ENCODE data around the gene CCNL2. TPM values are rescaled to one million over a fixed set of nuclear protein-coding genes. Genes with fewer than 3 reads are reported as not detected.

CCNL2 gene
- total RNA-seq, 1 experiment from 2014 or later = 173 TPM

GRCh38 chr1:1346501-1346890, 52.6 kb downstream of the CCNL2 start:
- H2BK15ac ChIP-seq (ENCODE audit: low read depth, low read length) = no peak overlapping the region
- no peak overlapping the region for H3K18ac ChIP-seq (ENCODE audit: insufficient read length, low read depth, low read length)
- no peak for DNase-seq
- peaks cover 9% of the 10 kb centered on the region for H3K23me2 ChIP-seq (ENCODE audit: insufficient read length, low read depth, low read length, poor library complexity, severe bottlenecking)
- no peak overlapping the region for H2BK120ac ChIP-seq (ENCODE audit: low read depth, low read length, poor library complexity, severe bottlenecking)
- no peak overlapping the region for H2AK5ac ChIP-seq (ENCODE audit: insufficient read length, low read length)
- Mint-ChIP-seq H3K4me1 (peaks cover 6 to 17% of the 10 kb centered on the region in 2 experiments), H3K27me3 (ENCODE audit: low read depth) (no peaks in the 10 kb centered on the region), H3K4me3 (no peak overlapping the region; a peak in 1 of 5 replicates), H3K36me3 (ENCODE audit: insufficient read depth in 1 of 3, low read depth in 3 of 3) (peaks cover 6 to 8% (median 7%) of the 10 kb centered on the region in 3 experiments; a peak in 6 of 7 replicates), H3K27ac (no peak overlapping the region), H3K9me3 (no peaks in the 10 kb centered on the region)
- no peak overlapping the region for H3K14ac ChIP-seq (ENCODE audit: insufficient read depth, low read length)
- no peak overlapping the region for H3K9ac ChIP-seq (ENCODE audit: extremely low read depth, insufficient read length, low read length)
- no peak overlapping the region for H3K23ac ChIP-seq (ENCODE audit: insufficient read length, low read depth, low read length)
- H3K9me3 ChIP-seq (ENCODE audit: control insufficient read depth, low read depth, low read length) = no peaks in the 10 kb centered on the region
- H3T11ph ChIP-seq (ENCODE audit: low read length) = no peak overlapping the region
- no peak overlapping the region for H2AFZ ChIP-seq (ENCODE audit: low read length)
- H3K27me3 ChIP-seq (ENCODE audit: insufficient read depth, low read length) = no peaks in the 10 kb centered on the region
- H3K27ac ChIP-seq (ENCODE audit: insufficient read length, low read depth, low read length) = no peak overlapping the region
- H3K79me1 ChIP-seq (ENCODE audit: insufficient read depth, low read depth, low read length, poor library complexity, severe bottlenecking) = peaks cover 13% of the 10 kb centered on the region
- TF ChIP-seq CTCF (conservative IDR thresholded peaks at IDR 0.05) = no peak
- H4K8ac ChIP-seq (replicated peaks; ENCODE audit: insufficient read length, low read depth, low read length) = no peak overlapping the region
- no peak overlapping the region for H2BK20ac ChIP-seq (ENCODE audit: low read depth, low read length, poor library complexity, severe bottlenecking)
- no peaks in the 10 kb centered on the region; the same call in 1 of the 2 replicates for H3K4me1 ChIP-seq (ENCODE audit: insufficient read depth, low read length)
- no peak overlapping the region for H3K56ac ChIP-seq (ENCODE audit: insufficient read length, low read depth, low read length)
- WGBS (ENCODE audit: extremely low coverage, insufficient read length, low lambda C conversion rate) = no CpG with 5 or more reads among the region's 10 CpGs
- no peak overlapping the region for H2BK12ac ChIP-seq (ENCODE audit: insufficient read length, low read depth, low read length)
- no peak overlapping the region for H4K91ac ChIP-seq (ENCODE audit: insufficient read length, low read depth, low read length)
- H3K79me2 ChIP-seq (ENCODE audit: insufficient read depth, low read length) = peaks cover 3% of the 10 kb centered on the region; the same call in 1 of the 2 replicates
- H4K5ac ChIP-seq (ENCODE audit: insufficient read length, low read depth, low read length) = no peak overlapping the region
- no peak overlapping the region for H3K4me2 ChIP-seq (ENCODE audit: insufficient read depth, insufficient read length, low read length)
- no peak overlapping the region for H2BK5ac ChIP-seq (ENCODE audit: insufficient read length, low read length)
- no peak overlapping the region for H3K4ac ChIP-seq (ENCODE audit: low read depth, low read length)
- H4K20me1 ChIP-seq (ENCODE audit: control insufficient read depth, insufficient read depth, insufficient read length) = peaks cover 3% of the 10 kb centered on the region
